Neuronal stem cell (in vitro differentiated cells): ENCODE results near the gene FECH.
A peak's percentile ranks its signal among the peaks of the same experiment; 100 is the strongest.

Experiments used
- DNase-seq: peaks from one replicate; pipeline ENCODE4 v3.0.0-alpha.2; 2013; ENCODE audit warnings: low spot score
- H2AFZ ChIP-seq: one replicate; pipeline ENCODE4 v1.6.1; 2013; ENCODE audit warnings: mild to moderate bottlenecking, low read length, inconsistent platforms
- H2AK5ac ChIP-seq: 2 replicates; pipeline ENCODE4 v1.6.1; 2013; ENCODE audit warnings: low read depth, mild to moderate bottlenecking, inconsistent platforms, low read length, moderate library complexity, mixed read lengths
- H2BK120ac ChIP-seq: 2 replicates; pipeline ENCODE4 v1.6.1; 2013; ENCODE audit warnings: low read depth, mild to moderate bottlenecking, inconsistent platforms, low read length, moderate library complexity, mixed read lengths
- H2BK12ac ChIP-seq: one replicate; pipeline ENCODE4 v1.6.1; 2013; ENCODE audit warnings: low read length, inconsistent platforms
- H2BK15ac ChIP-seq: 2 replicates; pipeline ENCODE4 v1.6.1; 2013; ENCODE audit warnings: mild to moderate bottlenecking, low read length, inconsistent platforms, mixed read lengths
- H2BK5ac ChIP-seq: one replicate; pipeline ENCODE4 v1.6.1; 2013; ENCODE audit warnings: inconsistent platforms, mild to moderate bottlenecking, low read length, moderate library complexity
- H3K14ac ChIP-seq: one replicate; pipeline ENCODE4 v1.6.1; 2013; ENCODE audit warnings: low read length, inconsistent platforms
- H3K18ac ChIP-seq: 2 replicates; pipeline ENCODE4 v1.6.1; 2013; ENCODE audit warnings: low read length, inconsistent platforms
- H3K23ac ChIP-seq: 2 replicates; pipeline ENCODE4 v1.6.1; 2013; ENCODE audit warnings: low read depth, mild to moderate bottlenecking, mixed read lengths, low read length, inconsistent platforms; ENCODE audit not compliant: poor library complexity
- H3K27ac ChIP-seq: replicated peaks from 3 replicates; pipeline ENCODE4 v1.5.1; 2013; ENCODE audit warnings: low read length, inconsistent platforms
- H3K27me3 ChIP-seq, 3 experiments: 2 replicates each; pipeline ENCODE4 v1.6.1; 2013; ENCODE audit warnings: low read length in 3 of 3, mild to moderate bottlenecking in 2 of 3, inconsistent platforms in 1 of 3, low read depth in 1 of 3, mixed read lengths in 1 of 3, moderate library complexity in 1 of 3; ENCODE audit not compliant: control insufficient read depth in 3 of 3, insufficient read depth in 3 of 3
- H3K36me3 ChIP-seq, 2 donors: replicated peaks in 1 of 2; 2 replicates each; pipeline ENCODE4 v1.6.1; 2013; ENCODE audit warnings: low read length in 2 of 2; ENCODE audit not compliant: control insufficient read depth in 2 of 2, insufficient read depth in 2 of 2
- H3K4ac ChIP-seq: 2 replicates; pipeline ENCODE4 v1.6.1; 2013; ENCODE audit warnings: inconsistent platforms, mild to moderate bottlenecking, low read length, moderate library complexity
- H3K4me1 ChIP-seq, 2 donors: 1 replicate in 1 of 2; 2 replicates in 1 of 2; pipeline ENCODE4 v1.6.1; 2013; ENCODE audit warnings: low read length in 2 of 2, low read depth in 1 of 2; ENCODE audit not compliant: control insufficient read depth in 2 of 2, insufficient read depth in 1 of 2
- H3K4me2 ChIP-seq: one replicate; pipeline ENCODE4 v1.6.1; 2013; ENCODE audit warnings: mild to moderate bottlenecking, low read length, inconsistent platforms; ENCODE audit not compliant: insufficient read depth, poor library complexity, severe bottlenecking
- H3K4me3 ChIP-seq, 2 donors: 2 replicates each; pipeline ENCODE4 v1.5.1; 2013; ENCODE audit warnings: low read length in 2 of 2, mild to moderate bottlenecking in 2 of 2, inconsistent platforms in 1 of 2, moderate library complexity in 1 of 2
- H3K79me1 ChIP-seq: one replicate; pipeline ENCODE4 v1.6.1; 2013; ENCODE audit warnings: low read depth, mild to moderate bottlenecking, inconsistent platforms, low read length, moderate library complexity
- H3K9ac ChIP-seq: one replicate; pipeline ENCODE4 v1.6.1; 2013; ENCODE audit warnings: mild to moderate bottlenecking, low read depth, low read length, inconsistent platforms; ENCODE audit not compliant: poor library complexity
- H3K9me3 ChIP-seq, 2 donors: replicated peaks in 1 of 2; 2 replicates each; pipeline versions ENCODE3 to v1.6.1; 2013; ENCODE audit warnings: low read length in 2 of 2, mild to moderate bottlenecking in 2 of 2, inconsistent platforms in 1 of 2, low read depth in 1 of 2, mixed read lengths in 1 of 2, moderate library complexity in 1 of 2; ENCODE audit not compliant: control insufficient read depth in 2 of 2, insufficient read depth in 1 of 2
- H4K8ac ChIP-seq: one replicate; pipeline ENCODE4 v1.6.1; 2013; ENCODE audit warnings: low read depth, mild to moderate bottlenecking, inconsistent platforms, low read length, moderate library complexity
- H4K91ac ChIP-seq: one replicate; pipeline ENCODE4 v1.6.1; 2013; ENCODE audit warnings: low read length, low read depth, mild to moderate bottlenecking, inconsistent platforms; ENCODE audit not compliant: poor library complexity
- WGBS, 2 donors: extraction: QIAGEN DNeasy Blood & Tissue Kit; methylation state at CpG; one replicate each; pipeline ENCODE4 v1.1.7; 2013; ENCODE audit warnings: missing lambda C conversion rate in 2 of 2, mixed read lengths in 1 of 2; ENCODE audit not compliant: insufficient read length in 2 of 2, insufficient replicate concordance in 1 of 2; ENCODE audit errors: extremely low coverage in 2 of 2; 5-methylcytosine and 5-hydroxymethylcytosine counted together

Gene FECH

GRCh38 chr18:57534511-57534909 lies 52.0 kb downstream of the FECH start:
- Histone ChIP-seq H4K91ac (no peak overlapping the region), H3K27ac (peak overlapping the region; percentile 1), H2BK15ac (no peak overlapping the region), H2BK12ac (peak overlapping the region; percentile 17), H3K4ac (no peak overlapping the region), H3K9me3 (no peaks in the 10 kb centered on the region), H2AFZ (no peak overlapping the region), H3K27me3 (peaks cover 0 to 58% (median 0%) of the 10 kb centered on the region in 3 experiments), H3K4me1 (peaks cover 16 to 24% of the 10 kb centered on the region in 2 donors), H3K4me2 (no peak overlapping the region), H3K79me1 (no peaks in the 10 kb centered on the region), H3K18ac (peak overlapping the region; percentile 35), H3K14ac (no peak overlapping the region), H3K23ac (no peak overlapping the region), H2BK5ac (no peak overlapping the region), H4K8ac (no peak overlapping the region), H3K4me3 (no peak overlapping the region), H3K9ac (no peak overlapping the region), H2AK5ac (no peak overlapping the region), H2BK120ac (no peak overlapping the region), H3K36me3 (no peaks in the 10 kb centered on the region)
- no peak for DNase-seq

GRCh38 chr18:57533868-57534510 lies 52.5 kb downstream of the FECH start:
- Histone ChIP-seq H3K4me3 (no peak overlapping the region), H3K23ac (no peak overlapping the region)

GRCh38 chr18:57533006-57533867 lies 53.3 kb downstream of the FECH start:
- peaks cover 0 to 59% (median 0%) of the 10 kb centered on the region in 3 experiments for H3K27me3 ChIP-seq
- no CpG with 5 or more reads among the region's 16 CpGs for WGBS, 2 donors
- DNase-seq: no peak
- H3K9ac ChIP-seq: no peak overlapping the region
- peak overlapping the region; percentile 16 for H3K18ac ChIP-seq
- no peak overlapping the region for H3K4ac ChIP-seq
- peak overlapping the region; percentile 71 for H2AFZ ChIP-seq
- H3K23ac ChIP-seq: no peak overlapping the region
- no peak overlapping the region for H3K4me2 ChIP-seq
- H3K27ac ChIP-seq: peak overlapping the region; percentile 49
- no peak overlapping the region for H4K8ac ChIP-seq
- H3K4me1 ChIP-seq: peaks cover 16 to 24% of the 10 kb centered on the region in 2 donors
- no peak overlapping the region for H2BK12ac ChIP-seq
- H3K9me3 ChIP-seq: no peaks in the 10 kb centered on the region
- H3K36me3 ChIP-seq: no peaks in the 10 kb centered on the region
- no peak overlapping the region for H2BK5ac ChIP-seq
- H4K91ac ChIP-seq: no peak overlapping the region
- no peak overlapping the region for H2AK5ac ChIP-seq
- no peak overlapping the region for H2BK120ac ChIP-seq
- no peak overlapping the region for H3K14ac ChIP-seq
- no peaks in the 10 kb centered on the region for H3K79me1 ChIP-seq
- H3K4me3 ChIP-seq: no peak overlapping the region
- no peak overlapping the region for H2BK15ac ChIP-seq

More at GRCh38 chr18:57533868-57534510, 52.5 kb downstream of the FECH start:
- Histone ChIP-seq H3K27ac (peak overlapping the region; percentile 49), H2BK120ac (no peak overlapping the region), H3K18ac (peak overlapping the region; percentile 35), H3K4ac (no peak overlapping the region), H3K79me1 (no peaks in the 10 kb centered on the region), H3K27me3 (peaks cover 0 to 59% (median 0%) of the 10 kb centered on the region in 3 experiments), H2BK5ac (no peak overlapping the region), H2AK5ac (no peak overlapping the region), H3K4me1 (peaks cover 16 to 24% of the 10 kb centered on the region in 2 donors), H2AFZ (peak overlapping the region; percentile 71), H3K9ac (no peak overlapping the region), H3K4me2 (no peak overlapping the region), H3K36me3 (no peaks in the 10 kb centered on the region), H2BK12ac (no peak overlapping the region), H3K14ac (no peak overlapping the region), H3K9me3 (no peaks in the 10 kb centered on the region), H4K91ac (no peak overlapping the region), H4K8ac (no peak overlapping the region), H2BK15ac (no peak overlapping the region)
- no CpG with 5 or more reads among the region's 4 CpGs for WGBS, 2 donors
- peak; percentile 24 for DNase-seq

- no CpG with 5 or more reads among the region's 7 CpGs for WGBS, 2 donors
- no peak overlapping the region for H3K14ac ChIP-seq
These were observed 57.4 kb downstream of the FECH start for GRCh38 chr18:57529151-57529550.

More at GRCh38 chr18:57529151-57529550, 57.4 kb downstream of the FECH start:
- Histone ChIP-seq H3K27ac (no peak overlapping the region), H3K27me3 (peaks cover 0 to 26% (median 0%) of the 10 kb centered on the region in 3 experiments), H3K4me2 (no peak overlapping the region), H2AFZ (no peak overlapping the region), H2BK120ac (no peak overlapping the region), H2AK5ac (no peak overlapping the region), H4K8ac (no peak overlapping the region), H2BK15ac (no peak overlapping the region), H3K23ac (no peak overlapping the region), H3K9ac (no peak overlapping the region), H3K4me3 (no peak overlapping the region), H3K36me3 (no peaks in the 10 kb centered on the region), H2BK5ac (no peak overlapping the region), H2BK12ac (no peak overlapping the region), H3K4me1 (peaks cover 13 to 18% of the 10 kb centered on the region in 2 donors), H3K4ac (no peak overlapping the region), H3K18ac (no peak overlapping the region), H3K9me3 (no peaks in the 10 kb centered on the region), H4K91ac (no peak overlapping the region), H3K79me1 (no peaks in the 10 kb centered on the region)
- DNase-seq: no peak
